H9 (cell line): ENCODE measurements around the gene ROBO2. TPM values are rescaled to one million over a fixed set of nuclear protein-coding genes. Genes with fewer than 3 reads are reported as not detected.

Source experiments
- DNase-seq: peaks from one replicate; pipeline ENCODE4 v3.0.0-alpha.2; 2017
- H2AFZ ChIP-seq: one replicate; pipeline ENCODE4 v1.6.1; 2013; ENCODE audit warnings: mild to moderate bottlenecking, low read length, control low read depth, moderate library complexity
- H2AK5ac ChIP-seq: 2 replicates; pipeline ENCODE4 v1.6.1; 2013; ENCODE audit warnings: low read length, control low read depth, mixed read lengths; ENCODE audit not compliant: insufficient read length
- H2BK120ac ChIP-seq: one replicate; pipeline ENCODE4 v1.6.1; 2013; ENCODE audit warnings: low read depth, mild to moderate bottlenecking, low read length, control low read depth, inconsistent platforms; ENCODE audit not compliant: poor library complexity, severe bottlenecking
- H2BK12ac ChIP-seq: 2 replicates; pipeline ENCODE4 v1.6.1; 2013; ENCODE audit warnings: low read length, control low read depth, mixed read lengths, low read depth; ENCODE audit not compliant: insufficient read length
- H2BK15ac ChIP-seq: 2 replicates; pipeline ENCODE4 v1.6.1; 2013; ENCODE audit warnings: low read depth, low read length, control low read depth
- H2BK20ac ChIP-seq: one replicate; pipeline ENCODE4 v1.6.1; 2013; ENCODE audit warnings: low read depth, mild to moderate bottlenecking, low read length, control low read depth, inconsistent platforms; ENCODE audit not compliant: poor library complexity, severe bottlenecking
- H2BK5ac ChIP-seq: 2 replicates; pipeline ENCODE4 v1.6.1; 2013; ENCODE audit warnings: low read length, control low read depth, mixed read lengths; ENCODE audit not compliant: insufficient read length
- H3K14ac ChIP-seq: 2 replicates; pipeline ENCODE4 v1.6.1; 2013; ENCODE audit warnings: low read length, control low read depth; ENCODE audit not compliant: insufficient read depth
- H3K18ac ChIP-seq: 2 replicates; pipeline ENCODE4 v1.6.1; 2013; ENCODE audit warnings: low read depth, mild to moderate bottlenecking, mixed read lengths, low read length, control low read depth; ENCODE audit not compliant: insufficient read length
- H3K23ac ChIP-seq: 2 replicates; pipeline ENCODE4 v1.6.1; 2013; ENCODE audit warnings: low read length, control low read depth, mixed read lengths, low read depth; ENCODE audit not compliant: insufficient read length
- H3K23me2 ChIP-seq: 2 replicates; pipeline ENCODE4 v1.6.1; 2013; ENCODE audit warnings: low read depth, mild to moderate bottlenecking, mixed read lengths, low read length, control low read depth; ENCODE audit not compliant: insufficient read length, poor library complexity, severe bottlenecking
- H3K27ac ChIP-seq: 2 replicates; pipeline ENCODE4 v1.5.1; 2013; ENCODE audit warnings: low read length, control low read depth, mixed read lengths, low read depth; ENCODE audit not compliant: insufficient read length
- H3K27me3 ChIP-seq: 2 replicates; pipeline ENCODE4 v1.6.1; 2013; ENCODE audit warnings: low read length, control low read depth, inconsistent platforms; ENCODE audit not compliant: insufficient read depth
- H3K4ac ChIP-seq: 2 replicates; pipeline ENCODE4 v1.6.1; 2013; ENCODE audit warnings: low read depth, mild to moderate bottlenecking, control low read depth, inconsistent platforms, low read length, moderate library complexity
- H3K4me1 ChIP-seq: 2 replicates; pipeline ENCODE4 v1.6.1; 2013; ENCODE audit warnings: low read length, control low read depth, inconsistent platforms; ENCODE audit not compliant: insufficient read depth
- H3K4me2 ChIP-seq: 2 replicates; pipeline ENCODE4 v1.6.1; 2013; ENCODE audit warnings: low read length, control low read depth, mixed read lengths; ENCODE audit not compliant: insufficient read length, insufficient read depth
- H3K56ac ChIP-seq: 2 replicates; pipeline ENCODE4 v1.6.1; 2013; ENCODE audit warnings: low read depth, mild to moderate bottlenecking, mixed read lengths, low read length, control low read depth; ENCODE audit not compliant: insufficient read length
- H3K79me1 ChIP-seq: 2 replicates; pipeline ENCODE4 v1.6.1; 2013; ENCODE audit warnings: low read depth, mild to moderate bottlenecking, moderate library complexity, low read length, control low read depth, inconsistent platforms; ENCODE audit not compliant: insufficient read depth, poor library complexity, severe bottlenecking
- H3K79me2 ChIP-seq: 2 replicates; pipeline ENCODE4 v1.6.1; 2013; ENCODE audit warnings: low read length, control low read depth, inconsistent platforms; ENCODE audit not compliant: insufficient read depth
- H3K9ac ChIP-seq: 2 replicates; pipeline ENCODE4 v1.6.1; 2013; ENCODE audit warnings: low read length, control low read depth, mixed read lengths; ENCODE audit not compliant: insufficient read length; ENCODE audit errors: extremely low read depth
- H3K9me3 ChIP-seq: one replicate; pipeline ENCODE4 v1.6.1; 2013; ENCODE audit warnings: low read depth, low read length, inconsistent platforms; ENCODE audit not compliant: control insufficient read depth
- H3T11ph ChIP-seq: one replicate; pipeline ENCODE4 v1.6.1; 2013; ENCODE audit warnings: mild to moderate bottlenecking, low read length, control low read depth, inconsistent platforms
- H4K20me1 ChIP-seq: one replicate; pipeline ENCODE4 v1.6.1; 2013; ENCODE audit not compliant: control insufficient read depth, insufficient read length, insufficient read depth
- H4K5ac ChIP-seq: 2 replicates; pipeline ENCODE4 v1.6.1; 2013; ENCODE audit warnings: low read depth, mild to moderate bottlenecking, mixed read lengths, low read length, control low read depth; ENCODE audit not compliant: insufficient read length
- H4K8ac ChIP-seq: replicated peaks from 2 replicates; pipeline ENCODE4 v1.6.1; 2013; ENCODE audit warnings: low read length, control low read depth, mixed read lengths, low read depth; ENCODE audit not compliant: insufficient read length
- H4K91ac ChIP-seq: 2 replicates; pipeline ENCODE4 v1.6.1; 2013; ENCODE audit warnings: low read depth, mild to moderate bottlenecking, moderate library complexity, mixed read lengths, low read length, control low read depth; ENCODE audit not compliant: insufficient read length
- H3K27ac Mint-ChIP-seq, 3 experiments: 2 replicates in 2 of 3; 3 replicates in 1 of 3; pipeline ENCODE4 v1.8.0; 2020 to 2021; ENCODE audit warnings: mixed read lengths in 3 of 3, mild to moderate bottlenecking in 1 of 3, moderate library complexity in 1 of 3
- H3K27me3 Mint-ChIP-seq: 2 replicates; pipeline ENCODE4 v1.8.0; 2021; ENCODE audit warnings: low read depth, mild to moderate bottlenecking, moderate library complexity, mixed read lengths
- H3K36me3 Mint-ChIP-seq, 3 experiments: 2 replicates in 2 of 3; 3 replicates in 1 of 3; pipeline ENCODE4 v1.8.0; 2020 to 2021; ENCODE audit warnings: low read depth in 3 of 3, mixed read lengths in 3 of 3; ENCODE audit not compliant: insufficient read depth in 1 of 3
- H3K4me1 Mint-ChIP-seq, 2 experiments: 2 replicates each; pipeline ENCODE4 v1.8.0; 2020; ENCODE audit warnings: mixed read lengths in 2 of 2
- H3K4me3 Mint-ChIP-seq, 2 experiments: 2 replicates in 1 of 2; 3 replicates in 1 of 2; pipeline ENCODE4 v1.8.0; 2020 to 2021; ENCODE audit warnings: mild to moderate bottlenecking in 2 of 2, mixed read lengths in 2 of 2, moderate library complexity in 1 of 2
- H3K9me3 Mint-ChIP-seq, 2 experiments: 2 replicates in 1 of 2; 3 replicates in 1 of 2; pipeline ENCODE4 v1.8.0; 2020; ENCODE audit warnings: mild to moderate bottlenecking in 2 of 2, mixed read lengths in 2 of 2, moderate library complexity in 1 of 2
- WGBS: extraction: QIAGEN DNeasy Blood & Tissue Kit; methylation state at CpG from one replicate; pipeline ENCODE4 v1.1.7; 2013; ENCODE audit warnings: missing lambda C conversion rate, low lambda C conversion rate, mixed read lengths; ENCODE audit not compliant: insufficient read length; ENCODE audit errors: extremely low coverage; 5-methylcytosine and 5-hydroxymethylcytosine counted together
- total RNA-seq: library from RNA; stranded (reverse); gene quantifications from 2 replicates; pipeline ENCODE4 v1.2.1, GENCODE V29; 2021
- TF ChIP-seq, protein P1 (sequence below): fragments of 200-600 bp; sonication (generic); conservative IDR thresholded peaks from 3 replicates; pipeline ENCODE4 v1.8.0; 2021; ENCODE audit warnings: antibody characterized with exemption, mild to moderate bottlenecking

Gene ROBO2
- total RNA-seq, 1 experiment from 2014 or later: 2.3 TPM

DNA sequence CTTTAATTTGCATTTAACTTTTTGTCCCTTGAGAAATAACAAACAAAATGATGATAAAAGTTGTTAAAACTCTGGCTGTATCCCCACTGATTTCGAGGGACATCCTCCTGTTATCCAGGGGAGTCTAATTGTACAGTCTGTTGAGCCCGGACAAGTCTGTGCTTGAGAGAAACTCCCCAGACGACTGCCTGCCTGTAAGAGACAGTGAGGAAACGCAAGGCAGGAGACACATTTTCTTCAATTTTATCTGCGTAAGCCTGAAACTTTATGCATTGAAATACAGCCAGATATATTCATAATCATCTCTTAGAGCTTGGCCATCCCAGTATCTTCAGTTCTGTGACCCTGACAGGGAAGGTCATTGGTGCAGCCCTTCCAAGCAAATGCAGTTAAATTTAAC is 97.7 kb downstream of the ROBO2 start:
- no peak overlapping the region for H2BK15ac ChIP-seq
- no peak overlapping the region for H3K14ac ChIP-seq
- H3K18ac ChIP-seq: no peak overlapping the region
- no peak overlapping the region for H3K56ac ChIP-seq
- no peaks in the 10 kb centered on the region for H3K23me2 ChIP-seq
- no peaks in the 10 kb centered on the region for H3K9me3 ChIP-seq
- TF ChIP-seq, protein P1, sequence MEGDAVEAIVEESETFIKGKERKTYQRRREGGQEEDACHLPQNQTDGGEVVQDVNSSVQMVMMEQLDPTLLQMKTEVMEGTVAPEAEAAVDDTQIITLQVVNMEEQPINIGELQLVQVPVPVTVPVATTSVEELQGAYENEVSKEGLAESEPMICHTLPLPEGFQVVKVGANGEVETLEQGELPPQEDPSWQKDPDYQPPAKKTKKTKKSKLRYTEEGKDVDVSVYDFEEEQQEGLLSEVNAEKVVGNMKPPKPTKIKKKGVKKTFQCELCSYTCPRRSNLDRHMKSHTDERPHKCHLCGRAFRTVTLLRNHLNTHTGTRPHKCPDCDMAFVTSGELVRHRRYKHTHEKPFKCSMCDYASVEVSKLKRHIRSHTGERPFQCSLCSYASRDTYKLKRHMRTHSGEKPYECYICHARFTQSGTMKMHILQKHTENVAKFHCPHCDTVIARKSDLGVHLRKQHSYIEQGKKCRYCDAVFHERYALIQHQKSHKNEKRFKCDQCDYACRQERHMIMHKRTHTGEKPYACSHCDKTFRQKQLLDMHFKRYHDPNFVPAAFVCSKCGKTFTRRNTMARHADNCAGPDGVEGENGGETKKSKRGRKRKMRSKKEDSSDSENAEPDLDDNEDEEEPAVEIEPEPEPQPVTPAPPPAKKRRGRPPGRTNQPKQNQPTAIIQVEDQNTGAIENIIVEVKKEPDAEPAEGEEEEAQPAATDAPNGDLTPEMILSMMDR: no peak
- no peak overlapping the region for H4K91ac ChIP-seq
- no CpG with 5 or more reads among the region's 5 CpGs for WGBS
- no peaks in the 10 kb centered on the region for H4K20me1 ChIP-seq
- H4K5ac ChIP-seq: no peak overlapping the region
- H3K27me3 ChIP-seq: no peaks in the 10 kb centered on the region
- no peak overlapping the region for H3K4me3 Mint-ChIP-seq
- H3K27ac Mint-ChIP-seq: 0 out of 7 replicates have a peak overlapping the region, but pooled peaks of 2 of the 3 experiments have one; percentile 34 to 56
- no peak overlapping the region for H2BK12ac ChIP-seq
- no peak overlapping the region for H2BK120ac ChIP-seq
- H3K4me1 Mint-ChIP-seq: peaks cover 1 to 2% of the 10 kb centered on the region in 2 experiments
- H2AK5ac ChIP-seq: no peak overlapping the region
- H3K9me3 Mint-ChIP-seq: no peaks in the 10 kb centered on the region
- DNase-seq: no peak
- no peak overlapping the region for H4K8ac ChIP-seq
- no peak overlapping the region for H2BK20ac ChIP-seq
- H3K4ac ChIP-seq: no peak overlapping the region
- no peak overlapping the region for H2AFZ ChIP-seq
- no peak overlapping the region for H2BK5ac ChIP-seq
- H3K23ac ChIP-seq: no peak overlapping the region
- no peak overlapping the region for H3T11ph ChIP-seq
- peaks cover 1% of the 10 kb centered on the region; the same call in 1 of the 2 replicates for H3K4me1 ChIP-seq
- H3K36me3 Mint-ChIP-seq: no peaks in the 10 kb centered on the region
- H3K27ac ChIP-seq: no peak overlapping the region
- no peak overlapping the region for H3K4me2 ChIP-seq
- H3K27me3 Mint-ChIP-seq: no peaks in the 10 kb centered on the region
- no peaks in the 10 kb centered on the region for H3K79me2 ChIP-seq
- H3K79me1 ChIP-seq: no peaks in the 10 kb centered on the region
- no peak overlapping the region for H3K9ac ChIP-seq
